H1 (cell line): Measurements from ENCODE around the gene ARHGAP42. TPM values are rescaled to one million over a fixed set of nuclear protein-coding genes. Genes with fewer than 3 reads are reported as not detected.

ENCODE experiments used
- CTCF ChIA-PET: fragments of 300-600 bp; sonication (Branson Sonifier 250); formaldehyde crosslinking; loops from one replicate; lab custom pipeline; 2021; ENCODE audit not compliant: partially characterized antibody; lab: Charles Lee
- POLR2A ChIA-PET: fragments of 300-600 bp; sonication (Branson Sonifier 250); formaldehyde crosslinking; loops from one replicate; lab custom pipeline; 2021; ENCODE audit warnings: inconsistent platforms; ENCODE audit not compliant: partially characterized antibody; lab: Charles Lee
- DNase-seq, 2 experiments: peaks; one replicate each; pipeline versions ENCODE4 v3.0.0 to v3.0.0-alpha.2; 2010 to 2022; ENCODE audit warnings: low spot score in 2 of 2, low read depth in 1 of 2, mixed read lengths in 1 of 2
- FAIRE-seq: peaks from 2 replicates; lab custom pipeline; 2011; peaks lifted over from hg19 to GRCh38; lab: Jason Lieb, UNC
- H2AFZ ChIP-seq: 2 replicates; pipeline ENCODE4 v1.8.1; 2012; ENCODE audit warnings: low read length, inconsistent platforms
- H2AK5ac ChIP-seq: 2 replicates; pipeline ENCODE4 v1.6.1; 2013; ENCODE audit warnings: low read depth, low read length
- H2BK120ac ChIP-seq: replicated peaks from 2 replicates; pipeline ENCODE3; 2013; ENCODE audit warnings: low read depth, low read length, inconsistent platforms
- H2BK12ac ChIP-seq: 2 replicates; pipeline ENCODE4 v1.6.1; 2013; ENCODE audit warnings: low read depth, low read length
- H2BK15ac ChIP-seq: 2 replicates; pipeline ENCODE4 v1.6.1; 2013; ENCODE audit warnings: low read length
- H2BK20ac ChIP-seq: 2 replicates; pipeline ENCODE4 v1.6.1; 2013; ENCODE audit warnings: low read length
- H2BK5ac ChIP-seq: 2 replicates; pipeline ENCODE4 v1.6.1; 2013; ENCODE audit warnings: low read depth, low read length
- H3K14ac ChIP-seq: 2 replicates; pipeline ENCODE4 v1.6.1; 2013; ENCODE audit warnings: inconsistent platforms; ENCODE audit not compliant: insufficient read length
- H3K18ac ChIP-seq: 2 replicates; pipeline ENCODE4 v1.6.1; 2013; ENCODE audit warnings: low read length; ENCODE audit errors: extremely low read depth
- H3K23ac ChIP-seq: 2 replicates; pipeline ENCODE4 v1.6.1; 2013; ENCODE audit warnings: inconsistent platforms; ENCODE audit not compliant: insufficient read length
- H3K23me2 ChIP-seq: 2 replicates; pipeline ENCODE4 v1.6.1; 2013; ENCODE audit warnings: low read depth, low read length
- H3K27ac ChIP-seq: 2 replicates; pipeline ENCODE4 v1.6.1; 2011; ENCODE audit warnings: low read depth, low read length, inconsistent platforms
- H3K27me3 ChIP-seq, 4 experiments: replicated peaks in 1 of 4; 1 replicate in 1 of 4; 2 replicates in 3 of 4; pipeline versions ENCODE4 v1.6.1 to v1.8.1; 2011 to 2013; ENCODE audit warnings: low read length in 3 of 4, mild to moderate bottlenecking in 3 of 4, inconsistent platforms in 2 of 4, mixed read lengths in 2 of 4, moderate library complexity in 1 of 4; ENCODE audit not compliant: control insufficient read depth in 3 of 4, insufficient read depth in 3 of 4; ENCODE audit errors: extremely low read depth in 1 of 4
- H3K36me3 ChIP-seq, 4 experiments: 2 replicates each; pipeline versions ENCODE4 v1.6.1 to v1.8.1; 2011 to 2013; ENCODE audit warnings: mild to moderate bottlenecking in 4 of 4, low read length in 3 of 4, moderate library complexity in 2 of 4, control low read depth in 1 of 4, inconsistent platforms in 1 of 4; ENCODE audit not compliant: insufficient read depth in 4 of 4, control insufficient read depth in 2 of 4
- H3K4ac ChIP-seq: replicated peaks from 2 replicates; pipeline ENCODE3; 2013; ENCODE audit warnings: low read length, low read depth, mixed read lengths, inconsistent platforms; ENCODE audit not compliant: insufficient read length
- H3K4me1 ChIP-seq, 4 experiments: replicated peaks in 1 of 4; 1 replicate in 1 of 4; 2 replicates in 3 of 4; pipeline versions ENCODE4 v1.6.1 to v1.8.1; 2011 to 2013; ENCODE audit warnings: low read length in 3 of 4, inconsistent platforms in 2 of 4, mixed read lengths in 1 of 4; ENCODE audit not compliant: insufficient read depth in 4 of 4, control insufficient read depth in 3 of 4
- H3K4me2 ChIP-seq, 2 experiments: 2 replicates each; pipeline versions ENCODE4 v1.6.1 to v1.8.1; 2011 to 2013; ENCODE audit warnings: low read depth in 2 of 2, low read length in 2 of 2, control low read depth in 1 of 2, inconsistent platforms in 1 of 2, mild to moderate bottlenecking in 1 of 2; ENCODE audit not compliant: insufficient read depth in 1 of 2
- H3K4me3 ChIP-seq, 4 experiments: fragments of 200-600, 300-600 bp in 1 of 4; sonication (generic), shearing (Covaris generic), sonication (Bioruptor Twin) in 1 of 4; 2 replicates each; pipeline versions ENCODE4 v1.5.1 to v1.8.1; 2011 to 2016; ENCODE audit warnings: low read length in 4 of 4, low read depth in 3 of 4, control low read depth in 2 of 4, inconsistent platforms in 2 of 4, mild to moderate bottlenecking in 2 of 4, mixed read lengths in 1 of 4, moderate library complexity in 1 of 4; ENCODE audit not compliant: insufficient read depth in 2 of 4; ENCODE audit errors: extremely low read depth in 1 of 4
- H3K56ac ChIP-seq: replicated peaks from 2 replicates; pipeline ENCODE3; 2013; ENCODE audit warnings: low read depth, mild to moderate bottlenecking, mixed read lengths, low read length, inconsistent platforms; ENCODE audit not compliant: insufficient read length
- H3K79me1 ChIP-seq: 2 replicates; pipeline ENCODE4 v1.6.1; 2013; ENCODE audit warnings: low read depth, low read length, control low read depth
- H3K79me2 ChIP-seq, 2 experiments: 2 replicates each; pipeline versions ENCODE4 v1.6.1 to v1.8.1; 2012 to 2013; ENCODE audit warnings: low read length in 2 of 2, mild to moderate bottlenecking in 2 of 2, inconsistent platforms in 1 of 2; ENCODE audit not compliant: insufficient read depth in 2 of 2, control insufficient read depth in 1 of 2
- H3K9ac ChIP-seq, 4 experiments: replicated peaks in 1 of 4; 1 replicate in 1 of 4; 2 replicates in 3 of 4; pipeline versions ENCODE4 v1.6.1 to v1.8.1; 2011 to 2013; ENCODE audit warnings: low read depth in 3 of 4, low read length in 3 of 4, control low read depth in 2 of 4, mild to moderate bottlenecking in 2 of 4, moderate library complexity in 2 of 4, inconsistent platforms in 1 of 4; ENCODE audit errors: extremely low read depth in 1 of 4
- H3K9me3 ChIP-seq, 2 experiments: 2 replicates each; pipeline versions ENCODE4 v1.6.1 to v1.8.1; 2012 to 2013; ENCODE audit warnings: mild to moderate bottlenecking in 2 of 2, moderate library complexity in 2 of 2, control low read depth in 1 of 2, inconsistent platforms in 1 of 2, low read depth in 1 of 2, low read length in 1 of 2, mixed read lengths in 1 of 2; ENCODE audit not compliant: insufficient read depth in 2 of 2
- H4K20me1 ChIP-seq, 2 experiments: replicated peaks in 1 of 2; 2 replicates each; pipeline versions ENCODE3 to v1.8.1; 2011 to 2013; ENCODE audit warnings: inconsistent platforms in 2 of 2, low read length in 2 of 2, mild to moderate bottlenecking in 1 of 2; ENCODE audit not compliant: insufficient read depth in 2 of 2, control insufficient read depth in 1 of 2
- H4K5ac ChIP-seq: 2 replicates; pipeline ENCODE4 v1.6.1; 2013; ENCODE audit warnings: low read length, low read depth, mixed read lengths, inconsistent platforms; ENCODE audit not compliant: insufficient read length
- H4K8ac ChIP-seq: 2 replicates; pipeline ENCODE4 v1.8.0; 2013; ENCODE audit warnings: mild to moderate bottlenecking, moderate library complexity, low read length, inconsistent platforms; ENCODE audit not compliant: insufficient read depth; ENCODE audit errors: extremely low read depth
- H4K91ac ChIP-seq: replicated peaks from 2 replicates; pipeline ENCODE3; 2013; ENCODE audit warnings: low read length, mixed read lengths, inconsistent platforms; ENCODE audit not compliant: insufficient read length
- CBX5 ChIP-seq: fragments of 300-800, 300-1000 bp; sonication (generic); IDR thresholded peaks from 2 replicates; pipeline ENCODE4 v1.7.1; 2016; ENCODE audit warnings: antibody characterized with exemption, low read length, low read depth
- CHD1 ChIP-seq: IDR thresholded peaks from 2 replicates; pipeline ENCODE4 v1.6.1; 2012; ENCODE audit warnings: low read depth, low read length, improper control_type of control experiment
- CHD2 ChIP-seq: IDR thresholded peaks from 2 replicates; pipeline ENCODE4 v1.6.1; 2012; ENCODE audit warnings: low read length, improper control_type of control experiment
- HDAC6 ChIP-seq: IDR thresholded peaks from one replicate; pipeline ENCODE4 v1.7.1; 2012; ENCODE audit warnings: low read depth, mild to moderate bottlenecking, inconsistent platforms, low read length, moderate library complexity
- KDM5A ChIP-seq: fragments of 200-600 bp; IDR thresholded peaks from 2 replicates; pipeline ENCODE4 v1.7.1; 2012; ENCODE audit warnings: mild to moderate bottlenecking, low read length, inconsistent platforms, mixed read lengths
- NANOG ChIP-seq: IDR thresholded peaks from 2 replicates; pipeline ENCODE4 v1.6.1; 2011; ENCODE audit warnings: low read length, low read depth, mild to moderate bottlenecking, inconsistent platforms; ENCODE audit not compliant: insufficient read depth, poor library complexity, severe bottlenecking
- PHF8 ChIP-seq: fragments of 200-600 bp; sonication (generic); conservative IDR thresholded peaks from 2 replicates; pipeline ENCODE4 v1.7.1; 2012; ENCODE audit warnings: low read depth, mild to moderate bottlenecking, inconsistent platforms, low read length, moderate library complexity
- RBBP5 ChIP-seq: IDR thresholded peaks from 2 replicates; pipeline ENCODE4 v1.7.1; 2012; ENCODE audit warnings: low read depth, mild to moderate bottlenecking, inconsistent platforms, low read length, moderate library complexity, borderline replicate concordance
- SIN3A ChIP-seq, 2 experiments: IDR thresholded peaks in 1 of 2; conservative IDR thresholded peaks in 1 of 2; 2 replicates each; pipeline ENCODE4 v1.6.1; 2011 to 2012; ENCODE audit warnings: low read length in 2 of 2, improper control_type of control experiment in 1 of 2, low read depth in 1 of 2, mild to moderate bottlenecking in 1 of 2
- SIX5 ChIP-seq: IDR thresholded peaks from 2 replicates; pipeline ENCODE4 v1.6.1; 2011; ENCODE audit warnings: mild to moderate bottlenecking, low read depth, low read length
- SP1 ChIP-seq: IDR thresholded peaks from 2 replicates; pipeline ENCODE4 v1.6.1; 2011; ENCODE audit warnings: low read depth, low read length
- SP2 ChIP-seq: IDR thresholded peaks from 2 replicates; pipeline ENCODE4 v1.6.1; 2012; ENCODE audit warnings: mild to moderate bottlenecking, low read length, inconsistent platforms
- SP4 ChIP-seq: IDR thresholded peaks from 2 replicates; pipeline ENCODE4 v1.6.1; 2012; ENCODE audit warnings: low read length, inconsistent platforms
- TBP ChIP-seq: IDR thresholded peaks from 2 replicates; pipeline ENCODE4 v1.6.1; 2011; ENCODE audit warnings: low read depth, low read length, improper control_type of control experiment
- polyA plus RNA-seq, 7 experiments: library from polyadenylated mRNA; depleted of rRNA in 3 of 7; stranded (reverse) in 5 of 7; unstranded in 2 of 7; fragments of >200 nt in 5 of 7; fragments of 200-250 nt in 2 of 7; gene quantifications; 1 replicate in 5 of 7; 2 replicates in 1 of 7; 4 replicates in 1 of 7; pipeline versions ENCODE4 v1.2.1 to v1.2.3, GENCODE V29; 2011 to 2013; ENCODE audit warnings: missing spikeins in 2 of 7, mixed read lengths in 2 of 7
- total RNA-seq: library from RNA; stranded (reverse); fragmentation: NEBNext Ultra II Directional; extraction: Animal tissue kit (Norgen Biotek cat#: 25700); gene quantifications from 2 replicates; pipeline ENCODE4 v1.2.1, GENCODE V29; 2021
- TF ChIP-seq, protein P1 (sequence below): IDR thresholded peaks from 2 replicates; pipeline ENCODE4 v1.6.1; 2011; ENCODE audit warnings: low read length, improper control_type of control experiment

The ARHGAP42 gene
- total and polyA plus RNA-seq, 2 of the 8 experiments (the other 6 are each of a cell fraction or from before 2014, with no cell fraction given), result 22.2 to 33.5 TPM

DNA sequence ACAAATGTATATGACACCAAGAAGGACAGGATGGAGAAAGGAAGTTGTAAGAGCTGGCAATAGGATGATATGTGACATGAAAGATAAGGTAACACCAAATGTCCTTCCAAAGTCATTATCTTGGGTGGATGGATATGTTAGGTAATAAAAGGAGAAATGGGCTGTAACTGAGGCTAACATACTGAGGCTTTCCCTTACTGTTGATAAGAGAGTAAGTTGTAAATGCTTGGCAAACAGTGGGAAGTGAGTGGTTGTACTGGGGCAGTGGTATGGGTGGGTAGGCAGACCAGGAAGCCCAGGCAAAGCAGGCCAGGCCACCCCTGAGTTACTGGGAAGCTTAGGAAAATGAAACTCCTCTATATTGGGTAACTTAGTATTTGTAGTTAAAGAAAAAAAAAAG, 73.7 kb downstream of the ARHGAP42 start:
- peaks cover 0 to 5% (median under 1%) of the 10 kb centered on the region in 4 experiments; a peak in 2 of 7 replicates for H3K4me1 ChIP-seq
- no peak overlapping the region for H3K4me2 ChIP-seq
- no peaks in the 10 kb centered on the region for H3K27me3 ChIP-seq
- H3K4ac ChIP-seq, result no peak overlapping the region
- H2AFZ ChIP-seq, result no peak overlapping the region
- H3K4me3 ChIP-seq, result no peak overlapping the region
- peak overlapping the region; percentile 71; the same call in 1 of the 2 replicates for H2BK12ac ChIP-seq
- DNase-seq, result no peak
- H3K56ac ChIP-seq, result no peak overlapping the region
- H2BK120ac ChIP-seq, result no peak overlapping the region
- peaks cover 3 to 64% of the 10 kb centered on the region in 2 experiments; a peak in 2 of 4 replicates for H3K79me2 ChIP-seq
- H4K20me1 ChIP-seq, result no peaks in the 10 kb centered on the region
- no peaks in the 10 kb centered on the region for H3K9me3 ChIP-seq
- H3K36me3 ChIP-seq, result no peaks in the 10 kb centered on the region
- H2BK15ac ChIP-seq, result no peak overlapping the region
- no peak overlapping the region for H4K91ac ChIP-seq
- no peak overlapping the region for H3K9ac ChIP-seq
- no peak overlapping the region for H4K5ac ChIP-seq
- no peak overlapping the region for H3K18ac ChIP-seq
- H3K27ac ChIP-seq, result no peak overlapping the region
- H2BK20ac ChIP-seq, result no peak overlapping the region
- H3K23ac ChIP-seq, result no peak overlapping the region
- H4K8ac ChIP-seq, result no peak overlapping the region
- no peaks in the 10 kb centered on the region; the same call in 1 of the 2 replicates for H3K79me1 ChIP-seq
- no peak for FAIRE-seq
- ChIA-PET CTCF (interaction anchor here (1.0 kb wide), 1 partner anchor 94 kb away, joined by 3 read pairs; no protein-coding TSS in a partner anchor), POLR2A (interaction anchor here (2.1 kb wide), 1 partner anchor 8 kb away, joined by 8 read pairs; no protein-coding TSS in a partner anchor)
- no peak overlapping the region for H2AK5ac ChIP-seq
- H3K23me2 ChIP-seq, result no peaks in the 10 kb centered on the region
- no peak overlapping the region for H3K14ac ChIP-seq
- no peak overlapping the region for H2BK5ac ChIP-seq
- TF ChIP-seq PHF8 (no peak), HDAC6 (no peak), RBBP5 (no peak), CHD1 (no peak), SIX5 (no peak), KDM5A (no peak), SIN3A (conservative IDR thresholded peaks at IDR 0.05 in 1 of 2, IDR thresholded peaks at IDR 0.05 in 1 of 2; ENCODE audit: low read depth in 1 of 2, low read length in 2 of 2) (no peak), CBX5 (no peak), SP1 (no peak), SP4 (no peak), TBP (no peak), SP2 (no peak), NANOG (no peak), CHD2 (no peak)
- TF ChIP-seq, protein P1, sequence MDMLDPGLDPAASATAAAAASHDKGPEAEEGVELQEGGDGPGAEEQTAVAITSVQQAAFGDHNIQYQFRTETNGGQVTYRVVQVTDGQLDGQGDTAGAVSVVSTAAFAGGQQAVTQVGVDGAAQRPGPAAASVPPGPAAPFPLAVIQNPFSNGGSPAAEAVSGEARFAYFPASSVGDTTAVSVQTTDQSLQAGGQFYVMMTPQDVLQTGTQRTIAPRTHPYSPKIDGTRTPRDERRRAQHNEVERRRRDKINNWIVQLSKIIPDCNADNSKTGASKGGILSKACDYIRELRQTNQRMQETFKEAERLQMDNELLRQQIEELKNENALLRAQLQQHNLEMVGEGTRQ, result no peak
